ENCODE results near the gene MAN1A1.

DNA sequence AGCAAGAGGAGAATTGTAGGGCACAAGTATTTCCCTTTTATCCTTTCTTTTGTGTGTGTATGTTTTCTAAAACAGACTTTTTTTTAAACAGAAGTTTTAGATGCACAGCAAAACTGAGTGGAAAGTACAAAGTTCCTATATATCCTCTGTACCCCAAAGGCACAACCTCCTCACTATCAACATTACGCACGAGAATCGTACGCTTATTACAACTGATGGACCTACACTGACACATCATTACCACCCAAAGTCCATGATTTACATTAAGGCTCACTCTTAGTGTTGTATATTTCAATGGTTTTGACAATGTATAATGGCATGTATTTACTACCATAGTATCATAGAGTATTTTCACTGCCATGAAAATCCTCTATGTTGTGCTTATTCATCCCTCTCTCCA is 32.6 kb downstream of the MAN1A1 start:
- TF ChIP-seq SP1 (CRISPR knock-in tag; conservative IDR thresholded peaks at IDR 0.05) (no peak), CREB1 (CRISPR knock-in tag; IDR thresholded peaks at IDR 0.05) (no peak), MLX (CRISPR knock-in tag; IDR thresholded peaks at IDR 0.05) (no peak), CTCF (IDR thresholded peaks at IDR 0.05) (no peak), ZNF138 (CRISPR knock-in tag; conservative IDR thresholded peaks at IDR 0.05) (no peak), FOXK1 (CRISPR knock-in tag; IDR thresholded peaks at IDR 0.05) (no peak), JUN (CRISPR knock-in tag; IDR thresholded peaks at IDR 0.05) (no peak), TEAD4 (CRISPR knock-in tag; IDR thresholded peaks at IDR 0.05) (no peak), SMAD3 (CRISPR knock-in tag; IDR thresholded peaks at IDR 0.05; ENCODE audit: borderline replicate concordance) (no peak), ATF2 (CRISPR knock-in tag; IDR thresholded peaks at IDR 0.05; ENCODE audit: borderline replicate concordance, low read depth) (no peak), ZNF263 (CRISPR knock-in tag; IDR thresholded peaks at IDR 0.05; ENCODE audit: low read depth) (no peak), SOX15 (CRISPR knock-in tag; IDR thresholded peaks at IDR 0.05) (no peak)
- TF ChIP-seq, protein P1, sequence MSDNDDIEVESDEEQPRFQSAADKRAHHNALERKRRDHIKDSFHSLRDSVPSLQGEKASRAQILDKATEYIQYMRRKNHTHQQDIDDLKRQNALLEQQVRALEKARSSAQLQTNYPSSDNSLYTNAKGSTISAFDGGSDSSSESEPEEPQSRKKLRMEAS (CRISPR knock-in tag; IDR thresholded peaks at IDR 0.05), result no peak
